A673 (cell line): ENCODE data around the gene LRRC10B. TPM values are rescaled to one million over a fixed set of nuclear protein-coding genes. Genes with fewer than 3 reads are reported as not detected.

ENCODE experiments used
- BruUV-seq: library from RNA; stranded (reverse); fragments of 400-500 nt; replicated peaks from 2 replicates; lab custom pipeline; 2021; lab: Mats Ljungman, UMichigan
- CTCF ChIA-PET: fragments of 300-600 bp; sonication (Branson Sonifier 250); formaldehyde crosslinking; loops from one replicate; lab custom pipeline; 2022; ENCODE audit warnings: antibody characterized with exemption; lab: Charles Lee
- POLR2A ChIA-PET: fragments of 300-600 bp; sonication (Branson Sonifier 250); formaldehyde crosslinking; loops from one replicate; lab custom pipeline; 2022; ENCODE audit warnings: antibody characterized with exemption; ENCODE audit not compliant: low non-redundant PET; lab: Charles Lee
- DNase-seq: peaks from one replicate; pipeline ENCODE4 v3.0.0-alpha.2; 2015; ENCODE audit warnings: low spot score
- H3K27ac ChIP-seq: fragments of 200-600 bp; sonication (generic); 2 replicates; pipeline ENCODE4 v1.5.1; 2016; ENCODE audit warnings: mixed run types, low read depth, mild to moderate bottlenecking, mixed read lengths, antibody characterized with exemption, low read length; ENCODE audit not compliant: poor library complexity, severe bottlenecking
- H3K27me3 ChIP-seq: fragments of 200-600 bp; sonication (generic); replicated peaks from 2 replicates; pipeline ENCODE4 v1.6.1; 2017; ENCODE audit warnings: mixed run types, low read depth, mild to moderate bottlenecking, mixed read lengths, antibody characterized with exemption, low read length; ENCODE audit not compliant: insufficient read depth, poor library complexity
- H3K36me3 ChIP-seq: fragments of 200-600 bp; sonication (generic); 2 replicates; pipeline ENCODE4 v1.6.1; 2016; ENCODE audit warnings: mixed run types, mild to moderate bottlenecking, mixed read lengths, antibody characterized with exemption, low read length; ENCODE audit not compliant: insufficient read depth, poor library complexity, severe bottlenecking
- H3K4me1 ChIP-seq: fragments of 200-600 bp; sonication (generic); 2 replicates; pipeline ENCODE4 v1.6.1; 2017; ENCODE audit warnings: mixed run types, mild to moderate bottlenecking, mixed read lengths, antibody characterized with exemption, low read length; ENCODE audit not compliant: insufficient read depth, poor library complexity, severe bottlenecking
- H3K4me3 ChIP-seq: fragments of 200-600 bp; sonication (generic); 2 replicates; pipeline ENCODE4 v1.5.1; 2016; ENCODE audit warnings: low read depth, mixed run types, mild to moderate bottlenecking, mixed read lengths, low read length; ENCODE audit not compliant: poor library complexity, severe bottlenecking
- H3K9me3 ChIP-seq: fragments of 200-600 bp; sonication (generic); 2 replicates; pipeline ENCODE4 v1.6.1; 2016; ENCODE audit warnings: mixed run types, low read depth, mild to moderate bottlenecking, mixed read lengths, antibody characterized with exemption, low read length; ENCODE audit not compliant: poor library complexity, severe bottlenecking
- EZH2 ChIP-seq: fragments of 200-600 bp; sonication (generic); IDR thresholded peaks from 2 replicates; pipeline ENCODE4 v1.6.1; 2017; ENCODE audit warnings: borderline replicate concordance, low read depth, mild to moderate bottlenecking, mixed read lengths, antibody characterized with exemption, low read length; ENCODE audit not compliant: poor library complexity, severe bottlenecking
- intact Hi-C: fragments of 100-400 bp; cut with micrococcal nuclease; formaldehyde crosslinking; loops from one replicate; pipeline ENCODE4 v1.10.0; 2022; ENCODE audit not compliant: unreplicated experiment
- total RNA-seq: library from RNA; stranded (reverse); gene quantifications from 2 replicates; pipeline ENCODE4 v1.2.3, GENCODE V29; 2021
- TF ChIP-seq, protein P1 (sequence below): fragments of 300-800, 200-600 bp; sonication (generic); conservative IDR thresholded peaks from 2 replicates; pipeline ENCODE4 v1.5.1; 2017; ENCODE audit warnings: low read depth, mild to moderate bottlenecking, antibody characterized with exemption, low read length, moderate library complexity, mixed read lengths

The LRRC10B gene
- total RNA-seq, 1 experiment from 2014 or later = 17.4 TPM

DNA sequence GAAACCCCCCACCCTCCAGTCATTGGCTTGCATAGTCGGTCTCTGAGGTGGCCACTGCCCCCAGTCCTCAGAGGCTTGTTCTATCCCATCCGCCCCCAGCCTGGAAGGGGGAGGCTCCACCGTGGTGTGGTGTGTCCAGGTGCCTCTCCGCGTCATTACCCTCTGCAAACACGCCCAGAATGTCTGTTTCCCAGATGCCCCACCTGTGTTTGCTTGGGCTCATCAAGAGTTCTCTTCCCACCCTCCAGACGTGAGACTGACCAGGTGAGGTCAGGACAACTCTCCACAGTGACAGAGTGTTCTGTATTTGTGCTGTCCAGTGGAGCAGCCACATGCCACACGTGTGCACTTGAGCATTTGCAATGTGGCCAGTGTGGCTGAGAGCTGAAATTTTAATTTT lies 24.9 kb downstream of the LRRC10B start:
- TF ChIP-seq, protein P1, sequence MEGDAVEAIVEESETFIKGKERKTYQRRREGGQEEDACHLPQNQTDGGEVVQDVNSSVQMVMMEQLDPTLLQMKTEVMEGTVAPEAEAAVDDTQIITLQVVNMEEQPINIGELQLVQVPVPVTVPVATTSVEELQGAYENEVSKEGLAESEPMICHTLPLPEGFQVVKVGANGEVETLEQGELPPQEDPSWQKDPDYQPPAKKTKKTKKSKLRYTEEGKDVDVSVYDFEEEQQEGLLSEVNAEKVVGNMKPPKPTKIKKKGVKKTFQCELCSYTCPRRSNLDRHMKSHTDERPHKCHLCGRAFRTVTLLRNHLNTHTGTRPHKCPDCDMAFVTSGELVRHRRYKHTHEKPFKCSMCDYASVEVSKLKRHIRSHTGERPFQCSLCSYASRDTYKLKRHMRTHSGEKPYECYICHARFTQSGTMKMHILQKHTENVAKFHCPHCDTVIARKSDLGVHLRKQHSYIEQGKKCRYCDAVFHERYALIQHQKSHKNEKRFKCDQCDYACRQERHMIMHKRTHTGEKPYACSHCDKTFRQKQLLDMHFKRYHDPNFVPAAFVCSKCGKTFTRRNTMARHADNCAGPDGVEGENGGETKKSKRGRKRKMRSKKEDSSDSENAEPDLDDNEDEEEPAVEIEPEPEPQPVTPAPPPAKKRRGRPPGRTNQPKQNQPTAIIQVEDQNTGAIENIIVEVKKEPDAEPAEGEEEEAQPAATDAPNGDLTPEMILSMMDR = no peak
- no peaks in the 10 kb centered on the region for H3K9me3 ChIP-seq
- H3K36me3 ChIP-seq = no peaks in the 10 kb centered on the region
- intact Hi-C loops = loop anchor here (5.0 kb wide), 3 partner anchors 56 to 104 kb away; no protein-coding TSS in a partner anchor
- ChIA-PET CTCF (no interaction called here), POLR2A (no interaction called here)
- H3K4me1 ChIP-seq = no peaks in the 10 kb centered on the region
- H3K4me3 ChIP-seq = no peak overlapping the region
- no TSS peak for BruUV-seq
- H3K27me3 ChIP-seq = no peaks in the 10 kb centered on the region
- no peak for DNase-seq
- H3K27ac ChIP-seq = no peak overlapping the region

DNA sequence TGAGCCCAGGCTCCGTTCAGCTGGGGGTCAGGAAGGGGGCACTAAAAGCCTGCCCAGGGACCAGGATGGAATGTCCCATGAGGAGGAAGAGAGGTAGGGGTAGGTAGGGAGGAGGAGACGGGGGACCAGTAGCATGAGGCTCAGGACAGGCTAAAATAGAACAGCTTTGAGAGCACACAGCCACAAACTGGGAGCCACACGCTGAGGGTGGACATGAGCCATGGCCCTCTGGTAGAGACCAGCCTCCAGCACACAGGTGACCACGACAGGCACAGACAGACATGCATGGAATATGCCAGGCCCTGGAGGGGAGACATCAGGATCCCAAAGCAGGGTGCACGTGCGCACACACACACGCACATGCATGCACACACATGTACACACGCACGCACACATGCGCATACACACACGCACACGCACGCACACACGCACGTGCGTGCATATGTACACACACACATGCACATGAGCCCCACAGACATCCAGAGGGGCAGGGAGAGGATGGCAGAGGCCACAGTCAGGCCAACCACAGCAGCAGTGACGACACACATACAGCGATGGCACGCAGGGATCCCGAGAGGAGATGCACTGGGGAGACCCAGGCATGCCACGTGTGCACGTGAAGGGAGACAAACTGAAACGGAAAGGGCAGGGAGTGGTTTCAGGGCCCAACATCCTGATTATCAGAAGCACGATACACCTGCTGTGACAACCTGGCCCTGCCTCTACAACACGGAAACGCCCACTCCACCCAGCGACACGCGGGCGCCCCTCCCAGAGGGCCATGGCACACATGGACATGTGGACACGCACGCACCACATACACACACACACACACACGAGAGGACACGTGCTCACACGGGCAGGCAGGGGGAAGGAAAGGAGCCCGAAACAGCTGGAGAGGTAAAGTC lies 25.7 kb downstream of the LRRC10B start:
- Histone ChIP-seq H3K9me3 (no peaks in the 10 kb centered on the region), H3K4me1 (no peaks in the 10 kb centered on the region), H3K4me3 (no peak overlapping the region), H3K27me3 (no peaks in the 10 kb centered on the region), H3K36me3 (no peaks in the 10 kb centered on the region), H3K27ac (no peak overlapping the region)
- POLR2A ChIA-PET = no interaction called here
- TF ChIP-seq, protein P1 = no peak
- no peak for TF ChIP-seq EZH2
- BruUV-seq = no TSS peak
- intact Hi-C loops = loop anchor here (5.0 kb wide), 3 partner anchors 57 to 103 kb away; no protein-coding TSS in a partner anchor
- CTCF ChIA-PET = no interaction called here
- no peak for DNase-seq

GRCh38 chr11:61534933-61535839 lies 26.6 kb downstream of the LRRC10B start:
- CTCF ChIA-PET = no interaction called here
- BruUV-seq = no TSS peak
- POLR2A ChIA-PET = no interaction called here
- no peak overlapping the region for H3K4me3 ChIP-seq
- no peak overlapping the region for H3K27ac ChIP-seq
- H3K27me3 ChIP-seq = no peaks in the 10 kb centered on the region
- no peaks in the 10 kb centered on the region for H3K36me3 ChIP-seq
- no peak for DNase-seq
- TF ChIP-seq, protein P1 = no peak
- no peak for TF ChIP-seq EZH2
- intact Hi-C loops = loop anchor here (5.0 kb wide), 3 partner anchors 58 to 102 kb away; no protein-coding TSS in a partner anchor
- no peaks in the 10 kb centered on the region for H3K9me3 ChIP-seq
- H3K4me1 ChIP-seq = no peaks in the 10 kb centered on the region
